SK-N-SH treated with all-trans-retinoic acid at 6 μM for 48 hours (cell line): Measurements from ENCODE around the gene CNTN1.

Experiments used
- ATAC-seq: fragments of 200-7000 bp; cut with Tn5 transposase; 3 replicates; pipeline ENCODE4 v1.9.1; 2020; ENCODE audit warnings: mild to moderate bottlenecking, moderate library complexity
- ARNTL ChIP-seq: fragments of 450-650 bp; formaldehyde crosslinking; IDR thresholded peaks from 2 replicates; pipeline ENCODE4 v1.5.0; 2020; ENCODE audit warnings: low read depth, mild to moderate bottlenecking, moderate library complexity, borderline replicate concordance
- CREB5 ChIP-seq: fragments of 250-450 bp; sonication (Bioruptor Pico); IDR thresholded peaks from 2 replicates; pipeline ENCODE4 v1.5.1; 2020; ENCODE audit warnings: low read depth, mild to moderate bottlenecking, moderate library complexity
- CSRNP3 ChIP-seq: fragments of 250-450 bp; sonication (Bioruptor Pico); IDR thresholded peaks from 2 replicates; pipeline ENCODE4 v1.5.1; 2021; ENCODE audit warnings: mild to moderate bottlenecking, moderate library complexity
- ESRRG ChIP-seq: fragments of 250-450 bp; sonication (Bioruptor Pico); IDR thresholded peaks from 2 replicates; pipeline ENCODE4 v1.6.1; 2021; ENCODE audit warnings: mild to moderate bottlenecking
- GLIS3 ChIP-seq: fragments of 250-450 bp; sonication (Bioruptor Pico); IDR thresholded peaks from 2 replicates; pipeline ENCODE4 v1.5.0; 2020; ENCODE audit warnings: mild to moderate bottlenecking, moderate library complexity
- ISL1 ChIP-seq: fragments of 250-450 bp; sonication (Bioruptor Pico); IDR thresholded peaks from 2 replicates; pipeline ENCODE4 v2.1.2; 2022; ENCODE audit warnings: mild to moderate bottlenecking, moderate library complexity
- OSR1 ChIP-seq: fragments of 250-450 bp; sonication (Bioruptor Pico); IDR thresholded peaks from 2 replicates; pipeline ENCODE4 v1.8.0; 2022; ENCODE audit warnings: moderate library complexity, mild to moderate bottlenecking, inconsistent platforms
- PATZ1 ChIP-seq: fragments of 250-450 bp; sonication (Bioruptor Pico); IDR thresholded peaks from 2 replicates; pipeline ENCODE4 v1.8.0; 2020; ENCODE audit warnings: mild to moderate bottlenecking, moderate library complexity, borderline replicate concordance
- POU6F1 ChIP-seq: fragments of 250-450 bp; sonication (Bioruptor Pico); IDR thresholded peaks from 2 replicates; pipeline ENCODE4 v1.8.0; 2021; ENCODE audit warnings: low read depth, mild to moderate bottlenecking, moderate library complexity, borderline replicate concordance
- PPARA ChIP-seq: fragments of 250-450 bp; sonication (Bioruptor Pico); IDR thresholded peaks from 2 replicates; pipeline ENCODE4 v1.5.0; 2020; ENCODE audit warnings: mild to moderate bottlenecking, borderline replicate concordance
- SNAI2 ChIP-seq: fragments of 250-450 bp; sonication (Bioruptor Pico); IDR thresholded peaks from 2 replicates; pipeline ENCODE4 v1.5.0; 2020; ENCODE audit warnings: mild to moderate bottlenecking, moderate library complexity
- TCF4 ChIP-seq: fragments of 250-450 bp; sonication (Bioruptor Pico); IDR thresholded peaks from 2 replicates; pipeline ENCODE4 v1.8.0; 2021; ENCODE audit warnings: mild to moderate bottlenecking, moderate library complexity, borderline replicate concordance
- TOX ChIP-seq: fragments of 250-450 bp; sonication (Bioruptor Pico); IDR thresholded peaks from 2 replicates; pipeline ENCODE4 v1.8.0; 2021; ENCODE audit warnings: mild to moderate bottlenecking, moderate library complexity, borderline replicate concordance
- TSHZ2 ChIP-seq: fragments of 250-450 bp; sonication (Bioruptor Pico); IDR thresholded peaks from 2 replicates; pipeline ENCODE4 v1.5.0; 2020; ENCODE audit warnings: mild to moderate bottlenecking, moderate library complexity
- ZFP3 ChIP-seq: fragments of 250-450 bp; sonication (Bioruptor Pico); IDR thresholded peaks from 2 replicates; pipeline ENCODE4 v1.5.0; 2020; ENCODE audit warnings: mild to moderate bottlenecking, moderate library complexity
- ZNF70 ChIP-seq: fragments of 450-650 bp; formaldehyde crosslinking; IDR thresholded peaks from 2 replicates; pipeline ENCODE4 v1.5.0; 2020; ENCODE audit warnings: mild to moderate bottlenecking, moderate library complexity
- ZNF8 ChIP-seq: fragments of 450-650 bp; formaldehyde crosslinking; IDR thresholded peaks from 2 replicates; pipeline ENCODE4 v1.5.0; 2020; ENCODE audit warnings: mild to moderate bottlenecking, moderate library complexity

CNTN1 gene

GRCh38 chr12:40692765-40693206 is 547 bp downstream of the CNTN1 start:
- no peak for TF ChIP-seq TSHZ2 (CRISPR knock-in tag)
- TF ChIP-seq SNAI2 (CRISPR knock-in tag): no peak
- TF ChIP-seq OSR1 (CRISPR knock-in tag): no peak
- no peak for TF ChIP-seq ZNF70 (CRISPR knock-in tag)
- TF ChIP-seq PPARA (CRISPR knock-in tag): no peak
- TF ChIP-seq TOX (CRISPR knock-in tag): no peak
- no peak for TF ChIP-seq ZFP3
- TF ChIP-seq ARNTL (CRISPR knock-in tag): no peak
- TF ChIP-seq, all 23 proteins: peak for 0
- ATAC-seq: peak; percentile 59

GRCh38 chr12:40693207-40693821 is 1.1 kb downstream of the CNTN1 start:
- TF ChIP-seq CSRNP3 (CRISPR knock-in tag) (no peak), ARNTL (CRISPR knock-in tag) (no peak), POU6F1 (CRISPR knock-in tag) (no peak), ZNF8 (CRISPR knock-in tag) (no peak), GLIS3 (CRISPR knock-in tag) (no peak), ESRRG (no peak), TCF4 (CRISPR knock-in tag) (no peak), TOX (CRISPR knock-in tag) (no peak)
- ATAC-seq: peak; percentile 56

GRCh38 chr12:40697566-40698259 is 5.5 kb downstream of the CNTN1 start:
- ATAC-seq: peak; percentile 44; the same call in 1 of the 3 replicates
- TF ChIP-seq CSRNP3 (CRISPR knock-in tag) (peak; percentile 69; the same call in 1 of the 2 replicates), TOX (CRISPR knock-in tag) (no peak), ZFP3 (no peak), TSHZ2 (CRISPR knock-in tag) (peak; percentile 70; the same call in 1 of the 2 replicates), PATZ1 (peak; percentile 19; the same call in 1 of the 2 replicates), CREB5 (CRISPR knock-in tag) (peak; percentile 49; the same call in 1 of the 2 replicates), GLIS3 (CRISPR knock-in tag) (peak; percentile 63; the same call in 1 of the 2 replicates), TCF4 (CRISPR knock-in tag) (peak; percentile 70), SNAI2 (CRISPR knock-in tag) (no peak), ISL1 (CRISPR knock-in tag) (peak; percentile 76)
